ENCODE measurements around the gene DNAJC17. TPM values are rescaled to one million over a fixed set of nuclear protein-coding genes. Genes with fewer than 3 reads are reported as not detected.

DNAJC17 gene
- total and polyA plus RNA-seq, 2 of the 13 experiments (the other 11 are each of a cell fraction or from before 2014, with no cell fraction given), result 22.2 to 26.5 TPM

DNA sequence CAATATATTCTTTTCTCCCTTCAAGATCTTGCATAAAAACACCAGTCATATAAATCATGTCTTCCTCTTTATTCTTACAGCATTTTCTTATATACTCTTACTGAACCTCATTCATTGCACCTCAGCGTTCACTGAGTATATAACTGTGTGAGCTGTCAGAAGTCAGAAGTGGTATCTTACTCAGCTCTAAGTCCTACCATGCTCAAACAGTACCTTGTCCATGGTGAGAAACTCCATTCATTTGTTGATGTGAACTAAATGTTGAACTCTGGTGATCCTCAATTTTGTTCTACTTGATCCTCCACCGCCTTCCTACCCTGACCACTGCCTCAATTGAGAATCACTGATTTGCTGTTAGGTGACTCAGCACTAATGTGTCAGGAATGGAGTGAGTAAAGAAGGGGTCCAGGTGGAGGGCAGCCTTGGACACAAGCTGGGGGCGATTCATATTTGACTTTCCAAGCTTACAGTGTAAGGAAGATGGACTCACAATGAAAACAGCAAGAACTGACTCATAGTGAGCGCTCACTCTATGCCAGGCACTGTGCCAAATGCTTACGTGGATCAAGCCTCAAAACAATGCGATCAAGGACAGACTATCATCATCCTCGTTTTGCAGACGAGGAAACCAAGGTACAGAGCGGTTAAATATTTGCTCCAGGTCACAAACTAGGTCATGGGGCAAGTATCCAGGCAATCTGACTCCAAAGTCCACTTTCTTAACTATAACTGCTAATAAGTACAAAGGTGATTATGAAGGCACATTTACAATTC lies 13.9 kb downstream of the DNAJC17 start (continued):
- TF ChIP-seq ZNF782 (CRISPR knock-in tag; IDR thresholded peaks at IDR 0.05; ENCODE audit: borderline replicate concordance), result no peak
- no peak for TF ChIP-seq FOXP1 (IDR thresholded peaks at IDR 0.05)
- peak; percentile 43; the same call in 1 of the 2 replicates for TF ChIP-seq FOXP1 (CRISPR knock-in tag; IDR thresholded peaks at IDR 0.05)
- TF ChIP-seq GLI4 (CRISPR knock-in tag; IDR thresholded peaks at IDR 0.05; ENCODE audit: borderline replicate concordance), result no peak
- peak; percentile 71 for TF ChIP-seq MAFF (IDR thresholded peaks at IDR 0.05; ENCODE audit: low read depth, low read length)
- peak; percentile 85 for TF ChIP-seq SAP130 (CRISPR knock-in tag; IDR thresholded peaks at IDR 0.05; ENCODE audit: low read depth)
- TF ChIP-seq, protein P1, sequence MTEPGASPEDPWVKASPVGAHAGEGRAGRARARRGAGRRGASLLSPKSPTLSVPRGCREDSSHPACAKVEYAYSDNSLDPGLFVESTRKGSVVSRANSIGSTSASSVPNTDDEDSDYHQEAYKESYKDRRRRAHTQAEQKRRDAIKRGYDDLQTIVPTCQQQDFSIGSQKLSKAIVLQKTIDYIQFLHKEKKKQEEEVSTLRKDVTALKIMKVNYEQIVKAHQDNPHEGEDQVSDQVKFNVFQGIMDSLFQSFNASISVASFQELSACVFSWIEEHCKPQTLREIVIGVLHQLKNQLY (CRISPR knock-in tag; IDR thresholded peaks at IDR 0.05), result 0 out of 2 replicates have a peak, but pooled peaks have one; percentile 14
- TF ChIP-seq, protein P2, sequence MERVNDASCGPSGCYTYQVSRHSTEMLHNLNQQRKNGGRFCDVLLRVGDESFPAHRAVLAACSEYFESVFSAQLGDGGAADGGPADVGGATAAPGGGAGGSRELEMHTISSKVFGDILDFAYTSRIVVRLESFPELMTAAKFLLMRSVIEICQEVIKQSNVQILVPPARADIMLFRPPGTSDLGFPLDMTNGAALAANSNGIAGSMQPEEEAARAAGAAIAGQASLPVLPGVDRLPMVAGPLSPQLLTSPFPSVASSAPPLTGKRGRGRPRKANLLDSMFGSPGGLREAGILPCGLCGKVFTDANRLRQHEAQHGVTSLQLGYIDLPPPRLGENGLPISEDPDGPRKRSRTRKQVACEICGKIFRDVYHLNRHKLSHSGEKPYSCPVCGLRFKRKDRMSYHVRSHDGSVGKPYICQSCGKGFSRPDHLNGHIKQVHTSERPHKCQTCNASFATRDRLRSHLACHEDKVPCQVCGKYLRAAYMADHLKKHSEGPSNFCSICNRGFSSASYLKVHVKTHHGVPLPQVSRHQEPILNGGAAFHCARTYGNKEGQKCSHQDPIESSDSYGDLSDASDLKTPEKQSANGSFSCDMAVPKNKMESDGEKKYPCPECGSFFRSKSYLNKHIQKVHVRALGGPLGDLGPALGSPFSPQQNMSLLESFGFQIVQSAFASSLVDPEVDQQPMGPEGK (CRISPR knock-in tag; IDR thresholded peaks at IDR 0.05), result 0 out of 2 replicates have a peak, but pooled peaks have one; percentile 32
- TF ChIP-seq ZNF543 (CRISPR knock-in tag; IDR thresholded peaks at IDR 0.05), result no peak
- TF ChIP-seq RCOR2 (CRISPR knock-in tag; IDR thresholded peaks at IDR 0.05), result peak; percentile 88; the same call in 1 of the 2 replicates
- 0 out of 2 replicates have a peak, but pooled peaks have one; percentile 30 for TF ChIP-seq ZNF709 (CRISPR knock-in tag; IDR thresholded peaks at IDR 0.05)
- TF ChIP-seq, protein P3, sequence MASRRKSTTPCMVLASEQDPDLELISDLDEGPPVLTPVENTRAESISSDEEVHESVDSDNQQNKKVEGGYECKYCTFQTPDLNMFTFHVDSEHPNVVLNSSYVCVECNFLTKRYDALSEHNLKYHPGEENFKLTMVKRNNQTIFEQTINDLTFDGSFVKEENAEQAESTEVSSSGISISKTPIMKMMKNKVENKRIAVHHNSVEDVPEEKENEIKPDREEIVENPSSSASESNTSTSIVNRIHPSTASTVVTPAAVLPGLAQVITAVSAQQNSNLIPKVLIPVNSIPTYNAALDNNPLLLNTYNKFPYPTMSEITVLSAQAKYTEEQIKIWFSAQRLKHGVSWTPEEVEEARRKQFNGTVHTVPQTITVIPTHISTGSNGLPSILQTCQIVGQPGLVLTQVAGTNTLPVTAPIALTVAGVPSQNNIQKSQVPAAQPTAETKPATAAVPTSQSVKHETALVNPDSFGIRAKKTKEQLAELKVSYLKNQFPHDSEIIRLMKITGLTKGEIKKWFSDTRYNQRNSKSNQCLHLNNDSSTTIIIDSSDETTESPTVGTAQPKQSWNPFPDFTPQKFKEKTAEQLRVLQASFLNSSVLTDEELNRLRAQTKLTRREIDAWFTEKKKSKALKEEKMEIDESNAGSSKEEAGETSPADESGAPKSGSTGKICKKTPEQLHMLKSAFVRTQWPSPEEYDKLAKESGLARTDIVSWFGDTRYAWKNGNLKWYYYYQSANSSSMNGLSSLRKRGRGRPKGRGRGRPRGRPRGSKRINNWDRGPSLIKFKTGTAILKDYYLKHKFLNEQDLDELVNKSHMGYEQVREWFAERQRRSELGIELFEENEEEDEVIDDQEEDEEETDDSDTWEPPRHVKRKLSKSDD (CRISPR knock-in tag; IDR thresholded peaks at IDR 0.05; ENCODE audit: low read depth), result no peak
- no peak for TF ChIP-seq XBP1 (CRISPR knock-in tag; IDR thresholded peaks at IDR 0.05)
- TF ChIP-seq NFIC (IDR thresholded peaks at IDR 0.05; ENCODE audit: low read length), result peak; percentile 88
- TF ChIP-seq, protein P4, sequence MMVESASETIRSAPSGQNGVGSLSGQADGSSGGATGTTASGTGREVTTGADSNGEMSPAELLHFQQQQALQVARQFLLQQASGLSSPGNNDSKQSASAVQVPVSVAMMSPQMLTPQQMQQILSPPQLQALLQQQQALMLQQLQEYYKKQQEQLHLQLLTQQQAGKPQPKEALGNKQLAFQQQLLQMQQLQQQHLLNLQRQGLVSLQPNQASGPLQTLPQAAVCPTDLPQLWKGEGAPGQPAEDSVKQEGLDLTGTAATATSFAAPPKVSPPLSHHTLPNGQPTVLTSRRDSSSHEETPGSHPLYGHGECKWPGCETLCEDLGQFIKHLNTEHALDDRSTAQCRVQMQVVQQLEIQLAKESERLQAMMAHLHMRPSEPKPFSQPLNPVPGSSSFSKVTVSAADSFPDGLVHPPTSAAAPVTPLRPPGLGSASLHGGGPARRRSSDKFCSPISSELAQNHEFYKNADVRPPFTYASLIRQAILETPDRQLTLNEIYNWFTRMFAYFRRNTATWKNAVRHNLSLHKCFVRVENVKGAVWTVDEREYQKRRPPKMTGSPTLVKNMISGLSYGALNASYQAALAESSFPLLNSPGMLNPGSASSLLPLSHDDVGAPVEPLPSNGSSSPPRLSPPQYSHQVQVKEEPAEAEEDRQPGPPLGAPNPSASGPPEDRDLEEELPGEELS (CRISPR knock-in tag; IDR thresholded peaks at IDR 0.05), result 0 out of 2 replicates have a peak, but pooled peaks have one; percentile 21
- TF ChIP-seq, protein P5, sequence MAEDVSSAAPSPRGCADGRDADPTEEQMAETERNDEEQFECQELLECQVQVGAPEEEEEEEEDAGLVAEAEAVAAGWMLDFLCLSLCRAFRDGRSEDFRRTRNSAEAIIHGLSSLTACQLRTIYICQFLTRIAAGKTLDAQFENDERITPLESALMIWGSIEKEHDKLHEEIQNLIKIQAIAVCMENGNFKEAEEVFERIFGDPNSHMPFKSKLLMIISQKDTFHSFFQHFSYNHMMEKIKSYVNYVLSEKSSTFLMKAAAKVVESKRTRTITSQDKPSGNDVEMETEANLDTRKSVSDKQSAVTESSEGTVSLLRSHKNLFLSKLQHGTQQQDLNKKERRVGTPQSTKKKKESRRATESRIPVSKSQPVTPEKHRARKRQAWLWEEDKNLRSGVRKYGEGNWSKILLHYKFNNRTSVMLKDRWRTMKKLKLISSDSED (CRISPR knock-in tag; IDR thresholded peaks at IDR 0.05), result no peak
- TF ChIP-seq, protein P6, sequence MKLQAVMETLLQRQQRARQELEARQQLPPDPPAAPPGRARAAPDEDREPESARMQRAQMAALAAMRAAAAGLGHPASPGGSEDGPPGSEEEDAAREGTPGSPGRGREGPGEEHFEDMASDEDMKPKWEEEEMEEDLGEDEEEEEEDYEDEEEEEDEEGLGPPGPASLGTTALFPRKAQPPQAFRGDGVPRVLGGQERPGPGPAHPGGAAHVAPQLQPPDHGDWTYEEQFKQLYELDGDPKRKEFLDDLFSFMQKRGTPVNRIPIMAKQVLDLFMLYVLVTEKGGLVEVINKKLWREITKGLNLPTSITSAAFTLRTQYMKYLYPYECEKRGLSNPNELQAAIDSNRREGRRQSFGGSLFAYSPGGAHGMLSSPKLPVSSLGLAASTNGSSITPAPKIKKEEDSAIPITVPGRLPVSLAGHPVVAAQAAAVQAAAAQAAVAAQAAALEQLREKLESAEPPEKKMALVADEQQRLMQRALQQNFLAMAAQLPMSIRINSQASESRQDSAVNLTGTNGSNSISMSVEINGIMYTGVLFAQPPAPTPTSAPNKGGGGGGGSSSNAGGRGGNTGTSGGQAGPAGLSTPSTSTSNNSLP (IDR thresholded peaks at IDR 0.05; ENCODE audit: low read depth, low read length), result peak; percentile 90

Measured in HepG2 (cell line).